HEK293T (cell line): ENCODE measurements around the gene ADAM22.

Experiments
- CTCF ChIA-PET: fragments of 350-600 bp; formaldehyde crosslinking; extraction: SDS; loops from one replicate; lab custom pipeline; 2021; ENCODE audit warnings: antibody characterized with exemption, inconsistent platforms; lab: Yijun Ruan, JAX
- POLR2A ChIA-PET: fragments of 350-600 bp; formaldehyde crosslinking; extraction: SDS; loops from one replicate; lab custom pipeline; 2020; ENCODE audit warnings: antibody characterized with exemption, inconsistent platforms; lab: Yijun Ruan, JAX
- DNase-seq: peaks from one replicate; pipeline ENCODE4 v3.0.0; 2012; ENCODE audit warnings: mixed read lengths; ENCODE audit errors: extremely low spot score
- ARNT ChIP-seq: fragments of 450-650 bp; IDR thresholded peaks from 2 replicates; pipeline ENCODE4 v1.6.1; 2017; ENCODE audit warnings: mild to moderate bottlenecking
- BHLHE40 ChIP-seq: fragments of 450-650 bp; IDR thresholded peaks from 2 replicates; pipeline ENCODE4 v1.6.1; 2016; ENCODE audit warnings: mild to moderate bottlenecking, moderate library complexity, borderline replicate concordance
- CTBP1 ChIP-seq: fragments of 450-650 bp; IDR thresholded peaks from 2 replicates; pipeline ENCODE4 v1.6.1; 2016; ENCODE audit warnings: borderline replicate concordance
- ELF4 ChIP-seq: fragments of 450-650 bp; IDR thresholded peaks from 2 replicates; pipeline ENCODE4 v1.6.1; 2017; ENCODE audit warnings: antibody characterized with exemption
- FOXA1 ChIP-seq: fragments of 450-650 bp; IDR thresholded peaks from 2 replicates; pipeline ENCODE4 v1.6.1; 2016; ENCODE audit warnings: mild to moderate bottlenecking
- FOXK2 ChIP-seq: fragments of 450-650 bp; IDR thresholded peaks from 2 replicates; pipeline ENCODE4 v1.6.1; 2016; ENCODE audit warnings: mild to moderate bottlenecking
- FOXM1 ChIP-seq: fragments of 450-650 bp; IDR thresholded peaks from 2 replicates; pipeline ENCODE4 v1.6.1; 2017; ENCODE audit warnings: mild to moderate bottlenecking, borderline replicate concordance
- HDGF ChIP-seq: fragments of 450-650 bp; IDR thresholded peaks from 2 replicates; pipeline ENCODE4 v1.6.1; 2017; ENCODE audit warnings: antibody characterized with exemption, borderline replicate concordance
- L3MBTL2 ChIP-seq: fragments of 450-650 bp; conservative IDR thresholded peaks from 2 replicates; pipeline ENCODE4 v1.6.1; 2016; ENCODE audit warnings: mild to moderate bottlenecking
- LEF1 ChIP-seq: fragments of 450-650 bp; IDR thresholded peaks from 2 replicates; pipeline ENCODE4 v1.6.1; 2017; ENCODE audit warnings: mild to moderate bottlenecking, borderline replicate concordance
- NFRKB ChIP-seq: fragments of 450-650 bp; IDR thresholded peaks from 2 replicates; pipeline ENCODE4 v1.6.1; 2016; ENCODE audit warnings: mild to moderate bottlenecking, moderate library complexity
- PKNOX1 ChIP-seq: fragments of 450-650 bp; IDR thresholded peaks from 2 replicates; pipeline ENCODE4 v1.6.1; 2016
- SP1 ChIP-seq: fragments of 450-650 bp; IDR thresholded peaks from 2 replicates; pipeline ENCODE4 v1.6.1; 2017
- SUZ12 ChIP-seq: fragments of 450-650 bp; IDR thresholded peaks from 2 replicates; pipeline ENCODE4 v1.6.1; 2016; ENCODE audit warnings: mild to moderate bottlenecking
- TARDBP ChIP-seq: fragments of 450-650 bp; IDR thresholded peaks from 2 replicates; pipeline ENCODE4 v1.6.1; 2016
- ZNF384 ChIP-seq: fragments of 450-650 bp; IDR thresholded peaks from 2 replicates; pipeline ENCODE4 v1.6.1; 2016

Gene ADAM22

GRCh38 chr7:87948371-87948770 is 14.3 kb downstream of the ADAM22 start:
- DNase-seq, result no peak
- ChIA-PET CTCF (no interaction called here), POLR2A (no interaction called here)
- TF ChIP-seq TARDBP (no peak), ARNT (no peak), L3MBTL2 (no peak), SP1 (no peak), FOXA1 (no peak), FOXK2 (no peak), LEF1 (no peak), ELF4 (no peak), BHLHE40 (no peak), FOXM1 (no peak), SUZ12 (no peak), HDGF (no peak), ZNF384 (no peak), NFRKB (no peak), CTBP1 (no peak), PKNOX1 (no peak)

- CTCF ChIA-PET, result no interaction called here
- POLR2A ChIA-PET, result interaction anchor here (1.2 kb wide), 1 partner anchor 24 kb away, joined by 3 read pairs; no protein-coding TSS in a partner anchor
- no peak for TF ChIP-seq PKNOX1
- DNase-seq, result no peak
These were observed 25.3 kb downstream of the ADAM22 start for GRCh38 chr7:87959336-87959735.

- DNase-seq, result no peak
- ChIA-PET CTCF (no interaction called here), POLR2A (interaction anchor here (1.2 kb wide), 1 partner anchor 25 kb away, joined by 3 read pairs; no protein-coding TSS in a partner anchor)
- no peak for TF ChIP-seq BHLHE40
- no peak for TF ChIP-seq SP1
- TF ChIP-seq CTBP1, result no peak
- no peak for TF ChIP-seq FOXA1
- TF ChIP-seq ELF4, result no peak
- TF ChIP-seq ARNT, result no peak
- TF ChIP-seq PKNOX1, result no peak
- TF ChIP-seq SUZ12, result no peak
- no peak for TF ChIP-seq ZNF384
- no peak for TF ChIP-seq HDGF
- no peak for TF ChIP-seq FOXM1
- TF ChIP-seq LEF1, result no peak
- TF ChIP-seq NFRKB, result no peak
- TF ChIP-seq L3MBTL2, result no peak
- no peak for TF ChIP-seq TARDBP
- no peak for TF ChIP-seq FOXK2
These were observed 26.2 kb downstream of the ADAM22 start for GRCh38 chr7:87960239-87960638.

DNA sequence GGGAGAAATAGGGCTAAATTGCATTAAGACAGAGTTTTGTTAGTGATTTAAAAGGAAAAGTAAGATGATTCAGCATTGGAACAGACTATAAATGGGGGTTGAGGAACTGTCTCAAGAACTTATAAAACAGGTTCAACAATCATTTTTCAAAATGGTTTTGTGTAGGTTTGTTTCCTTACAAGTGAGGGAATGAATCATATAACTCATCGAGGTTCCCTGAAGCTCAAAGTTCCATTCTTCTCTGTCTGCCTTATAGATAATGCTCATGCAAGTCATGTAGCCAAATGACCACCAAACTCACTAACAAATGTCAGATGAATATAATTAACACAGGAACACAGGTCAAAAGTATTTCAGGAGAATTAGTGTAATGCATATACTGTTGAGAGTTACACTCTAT is 27.7 kb downstream of the ADAM22 start:
- DNase-seq, result no peak
- CTCF ChIA-PET, result no interaction called here
- POLR2A ChIA-PET, result no interaction called here
- no peak for TF ChIP-seq LEF1
- TF ChIP-seq TARDBP, result no peak
- no peak for TF ChIP-seq HDGF
- no peak for TF ChIP-seq FOXM1
- TF ChIP-seq PKNOX1, result no peak
- no peak for TF ChIP-seq BHLHE40
- no peak for TF ChIP-seq ELF4
- TF ChIP-seq FOXA1, result no peak
- TF ChIP-seq L3MBTL2, result no peak
- TF ChIP-seq ZNF384, result no peak
- TF ChIP-seq ARNT, result no peak
- TF ChIP-seq SP1, result no peak

- TF ChIP-seq HDGF, result no peak
- TF ChIP-seq CTBP1, result no peak
- no peak for TF ChIP-seq FOXA1
- TF ChIP-seq LEF1, result no peak
- no peak for TF ChIP-seq L3MBTL2
- TF ChIP-seq TARDBP, result no peak
- DNase-seq, result no peak
- ChIA-PET CTCF (no interaction called here), POLR2A (no interaction called here)
These were observed 32.2 kb downstream of the ADAM22 start for GRCh38 chr7:87966271-87966670.

- no peak for DNase-seq
- ChIA-PET POLR2A (no interaction called here), CTCF (no interaction called here)
- TF ChIP-seq FOXA1 (no peak), SP1 (no peak), ELF4 (no peak), ZNF384 (no peak), TARDBP (no peak), NFRKB (no peak)
These were observed 34.0 kb downstream of the ADAM22 start for GRCh38 chr7:87968021-87968420.

DNA sequence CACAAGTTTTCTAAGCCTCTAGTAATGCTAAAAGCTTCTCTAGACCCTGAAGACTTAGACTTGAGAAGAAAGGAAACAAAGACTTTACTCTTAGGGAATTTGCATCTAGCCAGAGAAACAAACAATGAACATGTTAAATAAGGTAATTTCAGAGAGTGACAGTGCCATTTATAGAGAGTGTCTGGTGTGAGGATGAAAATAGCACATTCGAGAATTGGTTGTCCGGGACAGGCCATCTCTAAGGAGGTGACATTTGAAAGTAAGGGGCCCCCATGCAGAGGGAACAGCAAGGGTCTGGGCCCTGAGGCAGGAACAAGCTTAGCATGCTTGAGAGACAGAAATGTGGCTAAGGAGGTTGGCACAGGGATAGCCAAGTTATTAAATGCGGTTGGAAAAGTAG is 48.1 kb downstream of the ADAM22 start:
- TF ChIP-seq NFRKB (no peak), TARDBP (no peak), L3MBTL2 (no peak), LEF1 (no peak), SUZ12 (no peak), HDGF (no peak), PKNOX1 (no peak), ARNT (no peak), FOXK2 (no peak), FOXA1 (no peak), FOXM1 (no peak), BHLHE40 (no peak), SP1 (no peak), ZNF384 (no peak), ELF4 (no peak), CTBP1 (no peak)
- no peak for DNase-seq
- ChIA-PET CTCF (no interaction called here), POLR2A (no interaction called here)
